ENCODE measurements around the gene TTC33. TPM values are rescaled to one million over a fixed set of nuclear protein-coding genes. Genes with fewer than 3 reads are reported as not detected.

The TTC33 gene
- total RNA-seq, 1 donor from 2014 or later = 9.7 TPM

DNA sequence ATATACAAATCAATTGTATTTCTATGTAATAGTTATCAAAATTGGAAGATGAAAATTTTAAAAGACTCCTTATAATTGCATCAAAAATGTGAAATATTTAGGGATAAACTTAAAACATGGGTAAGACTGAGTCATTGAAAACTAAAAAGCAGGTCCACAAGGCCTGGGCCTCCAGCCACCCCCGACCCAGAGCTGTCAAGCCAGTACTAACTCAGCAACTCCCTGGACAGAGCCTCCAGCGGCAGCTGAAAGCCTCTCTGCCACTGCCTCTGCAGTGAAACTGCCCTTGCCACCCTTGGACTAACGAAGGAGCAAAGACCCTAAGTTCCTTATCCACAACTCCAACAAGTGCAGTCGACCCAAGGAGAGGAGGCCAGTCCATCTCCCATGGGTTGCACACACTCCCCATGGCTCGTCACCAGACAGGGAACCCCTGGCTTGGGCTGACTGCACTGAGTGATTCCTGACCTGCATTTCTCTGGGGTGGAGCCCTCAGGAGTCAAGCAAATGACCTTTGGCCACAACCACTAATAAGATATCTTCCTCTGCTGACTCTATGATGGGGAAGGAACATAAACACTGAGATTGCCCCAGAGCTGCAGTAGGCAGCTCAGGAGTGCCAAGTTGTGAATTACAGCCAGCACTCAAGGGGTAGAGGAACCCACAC lies 55.5 kb downstream of the TTC33 start:
- DNase-seq (ENCODE audit: low read depth) (no peak), FAIRE-seq (no peak)
- Histone ChIP-seq H3K27me3 (ENCODE audit: control insufficient read depth, insufficient read depth, low read length) (no peaks in the 10 kb centered on the region), H3K4me3 (ENCODE audit: low read depth, low read length) (no peak overlapping the region), H3K36me3 (ENCODE audit: control insufficient read depth, insufficient read depth, low read length) (no peaks in the 10 kb centered on the region)
- TF ChIP-seq CTCF (IDR thresholded peaks at IDR 0.05; ENCODE audit: insufficient read depth, low read length, severe bottlenecking) = no peak

DNA sequence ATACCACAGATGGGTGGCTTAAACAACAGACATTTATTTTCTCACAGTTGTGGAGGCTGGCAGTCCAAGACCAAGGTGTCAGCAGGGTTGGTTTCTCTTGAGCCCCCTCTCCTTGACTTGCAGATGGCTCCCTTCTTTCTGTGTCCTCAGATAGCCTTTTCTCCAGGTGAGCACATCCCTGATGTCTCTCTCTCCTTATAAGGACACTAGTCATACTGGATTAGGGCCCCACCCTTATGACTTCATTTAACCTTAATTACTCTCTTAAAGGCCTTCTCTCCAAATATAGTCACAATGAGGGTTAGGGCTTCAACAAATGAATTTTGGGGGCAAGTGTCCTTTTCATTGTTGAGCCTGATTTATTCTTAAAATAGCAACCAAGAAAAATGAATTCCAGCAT lies 61.3 kb downstream of the TTC33 start:
- Histone ChIP-seq H3K27me3 (ENCODE audit: control insufficient read depth, insufficient read depth, low read length) (no peaks in the 10 kb centered on the region), H3K36me3 (ENCODE audit: control insufficient read depth, insufficient read depth, low read length) (peaks cover 5% of the 10 kb centered on the region), H3K4me3 (ENCODE audit: low read depth, low read length) (no peak overlapping the region)
- TF ChIP-seq CTCF (IDR thresholded peaks at IDR 0.05; ENCODE audit: insufficient read depth, low read length, severe bottlenecking) = no peak
- FAIRE-seq (no peak), DNase-seq (ENCODE audit: low read depth) (no peak)

DNA sequence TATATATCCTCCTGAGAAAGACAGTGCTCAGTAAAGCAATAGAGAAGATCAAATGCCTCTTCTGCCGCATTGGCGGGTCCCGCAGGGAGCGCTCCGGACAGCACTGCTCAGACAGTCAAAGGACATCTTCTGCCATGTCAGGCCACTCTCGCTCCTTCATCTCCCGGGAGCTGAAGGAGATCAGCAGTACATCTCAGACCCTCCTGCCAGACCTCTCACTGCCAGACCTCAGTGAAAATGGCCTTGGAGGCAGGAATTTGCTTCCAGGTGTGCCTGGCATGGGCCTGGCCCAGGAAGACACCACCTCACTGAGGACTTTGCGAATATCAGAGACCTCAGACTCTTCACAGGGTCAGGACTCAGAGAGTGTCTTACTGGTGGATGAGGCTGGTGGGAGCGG lies 63.9 kb downstream of the TTC33 start:
- FAIRE-seq (no peak), DNase-seq (ENCODE audit: low read depth) (no peak)
- Histone ChIP-seq H3K27me3 (ENCODE audit: control insufficient read depth, insufficient read depth, low read length) (no peaks in the 10 kb centered on the region), H3K36me3 (ENCODE audit: control insufficient read depth, insufficient read depth, low read length) (peaks cover 5% of the 10 kb centered on the region), H3K4me3 (ENCODE audit: low read depth, low read length) (no peak overlapping the region)
- no peak for TF ChIP-seq CTCF (IDR thresholded peaks at IDR 0.05; ENCODE audit: insufficient read depth, low read length, severe bottlenecking)

DNA sequence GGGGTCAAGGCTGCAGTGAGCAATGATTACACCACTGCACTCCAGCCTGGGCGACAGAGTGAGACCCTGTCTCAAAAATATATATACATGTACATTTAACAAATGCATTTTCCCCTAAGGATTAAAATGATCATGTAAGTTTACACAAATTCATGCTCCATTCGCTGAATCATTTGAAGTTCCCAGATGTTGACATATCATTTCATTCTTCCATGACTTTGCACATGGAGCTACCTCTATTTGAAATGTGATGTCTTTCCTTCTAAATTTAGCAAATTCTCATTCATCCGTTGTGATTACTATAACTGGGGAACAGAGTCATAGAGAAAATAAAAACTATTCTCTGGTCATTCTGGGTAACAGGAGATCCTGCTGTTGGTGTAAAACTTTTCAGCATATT lies 65.5 kb downstream of the TTC33 start:
- FAIRE-seq = no peak

GRCh38 chr5:40689438-40689837 lies 66.3 kb downstream of the TTC33 start:
- FAIRE-seq (peak; percentile 47), DNase-seq (ENCODE audit: low read depth) (peak; percentile 98)
- Histone ChIP-seq H3K27me3 (ENCODE audit: control insufficient read depth, insufficient read depth, low read length) (no peaks in the 10 kb centered on the region), H3K36me3 (ENCODE audit: control insufficient read depth, insufficient read depth, low read length) (peaks cover 5% of the 10 kb centered on the region), H3K4me3 (ENCODE audit: low read depth, low read length) (no peak overlapping the region)
- TF ChIP-seq CTCF (IDR thresholded peaks at IDR 0.05; ENCODE audit: insufficient read depth, low read length, severe bottlenecking) = no peak

More for the DNA sequence above, 65.5 kb downstream of the TTC33 start:
- H3K4me3 ChIP-seq (ENCODE audit: low read depth, low read length) = no peak overlapping the region
- no peaks in the 10 kb centered on the region for H3K27me3 ChIP-seq (ENCODE audit: control insufficient read depth, insufficient read depth, low read length)
- DNase-seq (ENCODE audit: low read depth) = no peak
- peaks cover 5% of the 10 kb centered on the region for H3K36me3 ChIP-seq (ENCODE audit: control insufficient read depth, insufficient read depth, low read length)
- no peak for TF ChIP-seq CTCF (IDR thresholded peaks at IDR 0.05; ENCODE audit: insufficient read depth, low read length, severe bottlenecking)

DNA sequence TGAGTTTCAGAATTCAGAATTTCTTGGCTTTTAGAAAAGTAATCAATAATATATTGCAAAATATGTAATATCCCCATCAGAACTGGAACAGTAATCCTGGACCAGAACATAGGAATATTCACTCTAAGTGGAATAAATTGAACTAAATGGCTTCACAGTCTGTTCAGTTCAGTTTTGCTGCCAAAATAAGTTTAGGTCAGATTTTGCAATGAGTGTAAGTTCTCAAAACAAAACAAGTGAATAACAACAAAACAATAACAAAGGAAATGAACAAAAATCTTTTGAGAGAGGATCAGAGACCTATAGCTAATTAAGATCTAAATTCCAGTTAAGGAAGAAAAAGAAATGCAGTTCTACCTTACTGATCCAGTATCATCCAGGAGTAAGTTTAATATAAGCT lies 66.8 kb downstream of the TTC33 start:
- Histone ChIP-seq H3K27me3 (ENCODE audit: control insufficient read depth, insufficient read depth, low read length) (no peaks in the 10 kb centered on the region), H3K4me3 (ENCODE audit: low read depth, low read length) (no peak overlapping the region), H3K36me3 (ENCODE audit: control insufficient read depth, insufficient read depth, low read length) (peaks cover 5% of the 10 kb centered on the region)
- FAIRE-seq (no peak), DNase-seq (ENCODE audit: low read depth) (no peak)
- no peak for TF ChIP-seq CTCF (IDR thresholded peaks at IDR 0.05; ENCODE audit: insufficient read depth, low read length, severe bottlenecking)

Measured in bronchial epithelial cell (primary cell).